Colonic mucosa (tissue), 4 donors: ENCODE data around the gene SLCO1A2. TPM values are rescaled to one million over a fixed set of nuclear protein-coding genes. Genes with fewer than 3 reads are reported as not detected.

ENCODE experiments used
- DNase-seq: peaks from one replicate; pipeline ENCODE4 v3.0.0-alpha.2; 2020
- H3K27ac ChIP-seq: fragments of 200-600 bp; one replicate; pipeline ENCODE4 v1.8.0; 2021
- H3K27me3 ChIP-seq: fragments of 200-600 bp; one replicate; pipeline ENCODE4 v1.8.0; 2021
- H3K36me3 ChIP-seq: fragments of 200-600 bp; one replicate; pipeline ENCODE4 v1.8.0; 2021
- H3K4me1 ChIP-seq: fragments of 200-600 bp; one replicate; pipeline ENCODE4 v1.8.0; 2021; ENCODE audit warnings: mild to moderate bottlenecking
- H3K4me3 ChIP-seq: fragments of 200-600 bp; one replicate; pipeline ENCODE4 v1.8.0; 2021
- H3K9ac ChIP-seq, 2 donors: one replicate each; pipeline ENCODE4 v1.7.0; 2013; ENCODE audit warnings: control low read depth in 2 of 2, low read depth in 2 of 2, low read length in 2 of 2
- H3K9me3 ChIP-seq: fragments of 200-600 bp; one replicate; pipeline ENCODE4 v1.8.0; 2021
- intact Hi-C: fragments of 100-400 bp; cut with DNase I; formaldehyde crosslinking; loops from one replicate; pipeline ENCODE4 v1.14.1; 2022
- total RNA-seq, 2 donors: library from RNA; stranded (reverse); fragmentation: NEBNext Ultra II Directional in 1 of 2; extraction: Animal tissue kit (Norgen Biotek cat#: 25700) in 1 of 2; gene quantifications; one replicate each; pipeline ENCODE4 v1.2.1, GENCODE V29; 2021
- TF ChIP-seq, protein P1 (sequence below): fragments of 200-600 bp; IDR thresholded peaks from one replicate; pipeline ENCODE4 v1.8.0; 2022; ENCODE audit warnings: antibody characterized with exemption, mild to moderate bottlenecking
- donor health status: healthy.
- donor health status: DM: no; HTN: no; CAD: no.
- donor health status: DM: no; HTN: no; CAD: no.

The SLCO1A2 gene
- total RNA-seq, 2 donors from 2014 or later = not detected

DNA sequence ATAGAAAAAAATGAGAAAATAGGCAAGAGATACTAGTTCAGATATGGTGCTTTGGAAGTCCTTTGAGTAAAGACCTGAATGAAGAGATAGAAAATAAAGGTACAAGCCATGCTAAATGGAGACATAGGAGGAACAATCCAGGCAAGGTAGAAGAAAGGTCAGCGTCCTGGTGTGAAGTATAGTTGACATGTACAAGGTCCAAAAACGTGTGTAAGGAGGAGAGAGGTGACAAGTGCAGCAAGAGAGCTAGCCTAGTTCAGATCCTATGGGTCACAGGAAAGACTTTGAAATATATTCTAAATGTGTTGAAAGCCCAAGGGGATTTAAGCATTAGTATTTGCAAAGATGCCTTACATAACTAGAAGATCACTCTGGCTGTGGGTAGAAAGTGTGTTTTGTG lies 115.5 kb downstream of the SLCO1A2 start:
- Histone ChIP-seq H3K4me3 (no peak overlapping the region), H3K9me3 (no peaks in the 10 kb centered on the region), H3K27me3 (no peaks in the 10 kb centered on the region), H3K9ac (no peak overlapping the region), H3K36me3 (no peaks in the 10 kb centered on the region), H3K27ac (no peak overlapping the region), H3K4me1 (no peaks in the 10 kb centered on the region)
- intact Hi-C loops = no loop called here
- TF ChIP-seq, protein P1, sequence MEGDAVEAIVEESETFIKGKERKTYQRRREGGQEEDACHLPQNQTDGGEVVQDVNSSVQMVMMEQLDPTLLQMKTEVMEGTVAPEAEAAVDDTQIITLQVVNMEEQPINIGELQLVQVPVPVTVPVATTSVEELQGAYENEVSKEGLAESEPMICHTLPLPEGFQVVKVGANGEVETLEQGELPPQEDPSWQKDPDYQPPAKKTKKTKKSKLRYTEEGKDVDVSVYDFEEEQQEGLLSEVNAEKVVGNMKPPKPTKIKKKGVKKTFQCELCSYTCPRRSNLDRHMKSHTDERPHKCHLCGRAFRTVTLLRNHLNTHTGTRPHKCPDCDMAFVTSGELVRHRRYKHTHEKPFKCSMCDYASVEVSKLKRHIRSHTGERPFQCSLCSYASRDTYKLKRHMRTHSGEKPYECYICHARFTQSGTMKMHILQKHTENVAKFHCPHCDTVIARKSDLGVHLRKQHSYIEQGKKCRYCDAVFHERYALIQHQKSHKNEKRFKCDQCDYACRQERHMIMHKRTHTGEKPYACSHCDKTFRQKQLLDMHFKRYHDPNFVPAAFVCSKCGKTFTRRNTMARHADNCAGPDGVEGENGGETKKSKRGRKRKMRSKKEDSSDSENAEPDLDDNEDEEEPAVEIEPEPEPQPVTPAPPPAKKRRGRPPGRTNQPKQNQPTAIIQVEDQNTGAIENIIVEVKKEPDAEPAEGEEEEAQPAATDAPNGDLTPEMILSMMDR = no peak
- DNase-seq = no peak

Other genes starting within 250 kb of the SLCO1A2 start
- not detected for gene SLCO1B1, start 203.7 kb downstream of the SLCO1A2 start, total RNA-seq
- not detected for gene IAPP, start 38.0 kb upstream of the SLCO1A2 start, total RNA-seq
- 10 to 100 TPM; 27.8 to 29.9 TPM for gene PYROXD1, start 102.7 kb upstream of the SLCO1A2 start, total RNA-seq
- gene RECQL, start 166.7 kb upstream of the SLCO1A2 start, total RNA-seq = 10 to 100 TPM; 15.7 to 15.8 TPM
- 10 to 100 TPM; 28.3 to 35.5 TPM for gene GOLT1B, start 166.9 kb upstream of the SLCO1A2 start, total RNA-seq
- not detected for gene SPX, start 191.4 kb upstream of the SLCO1A2 start, total RNA-seq